T-helper 17 cell (primary cell): Measurements from ENCODE around the gene IGF1R. TPM values are rescaled to one million over a fixed set of nuclear protein-coding genes. Genes with fewer than 3 reads are reported as not detected.
A peak's percentile ranks its signal among the peaks of the same experiment; 100 is the strongest.

Experiments used
- ATAC-seq: fragments of 150-1000 bp; cut with Tn5 transposase; 2 replicates; pipeline ENCODE4 v1.10.0; 2021; ENCODE audit warnings: mild to moderate bottlenecking, moderate library complexity
- DNase-seq, 3 donors: peaks; one replicate each; pipeline versions ENCODE4 v3.0.0 to v3.0.0-alpha.2; 2020 to 2021
- H3K9me3 ChIP-seq: one replicate; pipeline ENCODE4 v1.7.0; 2013; ENCODE audit warnings: low read length, mild to moderate bottlenecking; ENCODE audit not compliant: control insufficient read depth, poor library complexity, severe bottlenecking
- H3K27ac Mint-ChIP-seq: one replicate; pipeline ENCODE4 v1.8.0; 2022; ENCODE audit warnings: mild to moderate bottlenecking, moderate library complexity, mixed read lengths
- H3K27me3 Mint-ChIP-seq: one replicate; pipeline ENCODE4 v1.8.0; 2022; ENCODE audit warnings: mixed read lengths
- H3K36me3 Mint-ChIP-seq: one replicate; pipeline ENCODE4 v1.8.0; 2022; ENCODE audit warnings: low read depth, mixed read lengths
- H3K4me1 Mint-ChIP-seq: one replicate; pipeline ENCODE4 v1.8.0; 2022; ENCODE audit warnings: mild to moderate bottlenecking, mixed read lengths
- H3K4me3 Mint-ChIP-seq: one replicate; pipeline ENCODE4 v1.8.0; 2022; ENCODE audit warnings: mild to moderate bottlenecking, moderate library complexity, mixed read lengths
- total RNA-seq, 4 donors: library from RNA in 2 of 4; stranded (reverse) in 2 of 4; gene quantifications; one replicate each; pipeline ENCODE4 v1.2.3 and lab custom pipeline; 2022 to 2026

IGF1R gene
- total RNA-seq, 2 donors from 2014 or later: 13.7 to 27.1 TPM

- Mint-ChIP-seq H3K36me3 (no peaks in the 10 kb centered on the region), H3K4me1 (peaks cover 9% of the 10 kb centered on the region), H3K27ac (no peak overlapping the region), H3K4me3 (no peak overlapping the region), H3K27me3 (peaks cover 10% of the 10 kb centered on the region)
- H3K9me3 ChIP-seq: no peaks in the 10 kb centered on the region
- DNase-seq (no peak), ATAC-seq (no peak)
These were observed 116.0 kb downstream of the IGF1R start for GRCh38 chr15:98764291-98764690.

GRCh38 chr15:98765610-98766009, 117.3 kb downstream of the IGF1R start:
- ATAC-seq (no peak), DNase-seq (no peak)
- H3K27me3 Mint-ChIP-seq: peaks cover 10% of the 10 kb centered on the region
- H3K27ac Mint-ChIP-seq: no peak overlapping the region
- H3K36me3 Mint-ChIP-seq: no peaks in the 10 kb centered on the region
- H3K4me3 Mint-ChIP-seq: no peak overlapping the region
- H3K9me3 ChIP-seq: no peaks in the 10 kb centered on the region
- peaks cover 8% of the 10 kb centered on the region for H3K4me1 Mint-ChIP-seq

DNA sequence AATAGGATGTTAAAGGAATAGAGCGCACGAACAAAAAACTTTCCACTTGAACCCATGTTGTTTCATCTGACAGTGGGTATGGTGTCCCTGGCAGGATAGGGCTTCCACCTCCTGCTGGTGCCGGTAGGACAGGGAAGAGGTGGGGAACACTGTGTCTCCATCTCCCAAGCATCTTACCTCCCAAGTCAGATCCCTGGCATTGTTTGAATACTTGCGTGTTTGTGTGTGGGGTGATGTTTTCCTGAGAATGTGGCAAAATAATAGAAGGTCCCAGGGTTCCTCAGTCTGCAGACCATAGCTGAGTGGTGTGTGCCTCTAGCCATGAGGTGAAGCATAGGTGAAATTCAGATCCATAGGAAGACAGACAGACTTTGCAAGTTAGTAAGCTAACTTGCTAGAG, 119.4 kb downstream of the IGF1R start:
- no peaks in the 10 kb centered on the region for H3K36me3 Mint-ChIP-seq
- H3K27me3 Mint-ChIP-seq: peaks cover 20% of the 10 kb centered on the region
- no peak overlapping the region for H3K27ac Mint-ChIP-seq
- H3K9me3 ChIP-seq: no peaks in the 10 kb centered on the region
- peaks cover 5% of the 10 kb centered on the region for H3K4me1 Mint-ChIP-seq
- no peak overlapping the region for H3K4me3 Mint-ChIP-seq
- no peak for DNase-seq
- no peak for ATAC-seq

- Mint-ChIP-seq H3K4me1 (peaks cover 5% of the 10 kb centered on the region), H3K27me3 (peaks cover 20% of the 10 kb centered on the region), H3K4me3 (no peak overlapping the region), H3K27ac (no peak overlapping the region), H3K36me3 (no peaks in the 10 kb centered on the region)
- H3K9me3 ChIP-seq: no peaks in the 10 kb centered on the region
- DNase-seq (no peak), ATAC-seq (no peak)
These were observed 121.5 kb downstream of the IGF1R start for GRCh38 chr15:98769867-98770266.

DNA sequence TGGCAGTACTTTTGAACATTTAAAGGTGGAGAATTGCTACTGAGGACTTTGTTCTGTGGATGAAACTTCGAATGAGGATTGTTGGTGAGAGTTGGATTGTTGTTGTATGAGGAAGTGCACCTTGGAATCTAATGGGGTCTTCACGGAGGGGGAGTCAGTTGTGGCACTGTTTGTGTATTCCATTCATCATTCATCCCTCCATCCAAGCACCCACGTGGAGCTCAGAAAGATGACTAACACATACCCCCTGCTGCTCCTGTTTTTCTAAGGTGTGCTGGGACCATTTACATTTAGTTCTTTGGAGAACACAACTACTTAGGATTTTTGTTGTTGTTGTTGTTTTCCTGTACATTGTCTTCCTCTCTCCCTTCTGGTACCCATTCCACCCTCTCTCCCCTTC, 122.6 kb downstream of the IGF1R start:
- Mint-ChIP-seq H3K36me3 (no peaks in the 10 kb centered on the region), H3K27me3 (peaks cover 16% of the 10 kb centered on the region), H3K27ac (no peak overlapping the region), H3K4me3 (peak overlapping the region; percentile 34), H3K4me1 (peaks cover 5% of the 10 kb centered on the region)
- no peaks in the 10 kb centered on the region for H3K9me3 ChIP-seq
- ATAC-seq (no peak), DNase-seq (no peak)

DNA sequence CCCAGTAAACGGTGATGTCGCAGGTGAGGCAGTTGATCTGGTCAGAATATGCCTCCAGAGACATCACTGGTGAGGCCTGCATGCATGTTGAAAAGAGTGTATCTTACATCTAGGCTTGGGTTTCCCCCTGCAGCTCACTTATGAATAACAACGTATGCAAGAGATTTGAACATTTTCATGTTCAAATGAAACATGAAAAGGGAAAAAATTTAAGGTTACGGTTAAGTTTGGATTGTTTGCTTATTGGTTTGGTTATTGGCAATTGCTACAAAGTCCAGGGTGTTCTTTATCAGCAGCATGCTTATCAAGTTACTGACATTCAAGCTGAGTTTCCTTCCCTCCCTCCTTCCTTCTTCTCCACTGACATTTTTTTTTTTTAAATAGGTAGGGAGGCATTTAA, 123.2 kb downstream of the IGF1R start:
- peaks cover 7% of the 10 kb centered on the region for H3K4me1 Mint-ChIP-seq

GRCh38 chr15:98772895-98773294, 124.6 kb downstream of the IGF1R start:
- DNase-seq (no peak), ATAC-seq (no peak)
- H3K9me3 ChIP-seq: no peaks in the 10 kb centered on the region
- H3K27me3 Mint-ChIP-seq: peaks cover 20% of the 10 kb centered on the region
- H3K4me3 Mint-ChIP-seq: no peak overlapping the region
- peaks cover 17% of the 10 kb centered on the region for H3K4me1 Mint-ChIP-seq
- H3K27ac Mint-ChIP-seq: no peak overlapping the region
- no peaks in the 10 kb centered on the region for H3K36me3 Mint-ChIP-seq

More for the DNA sequence above, 123.2 kb downstream of the IGF1R start:
- H3K4me3 Mint-ChIP-seq: peak overlapping the region; percentile 34
- peaks cover 16% of the 10 kb centered on the region for H3K27me3 Mint-ChIP-seq
- H3K36me3 Mint-ChIP-seq: no peaks in the 10 kb centered on the region
- H3K27ac Mint-ChIP-seq: no peak overlapping the region
- ATAC-seq: no peak
- no peaks in the 10 kb centered on the region for H3K9me3 ChIP-seq
- DNase-seq: no peak

GRCh38 chr15:98773616-98774015, 125.3 kb downstream of the IGF1R start:
- Mint-ChIP-seq H3K27me3 (peaks cover 20% of the 10 kb centered on the region), H3K36me3 (no peaks in the 10 kb centered on the region), H3K4me1 (peaks cover 17% of the 10 kb centered on the region), H3K27ac (no peak overlapping the region), H3K4me3 (no peak overlapping the region)
- no peak for DNase-seq
- H3K9me3 ChIP-seq: no peaks in the 10 kb centered on the region
- ATAC-seq: no peak

DNA sequence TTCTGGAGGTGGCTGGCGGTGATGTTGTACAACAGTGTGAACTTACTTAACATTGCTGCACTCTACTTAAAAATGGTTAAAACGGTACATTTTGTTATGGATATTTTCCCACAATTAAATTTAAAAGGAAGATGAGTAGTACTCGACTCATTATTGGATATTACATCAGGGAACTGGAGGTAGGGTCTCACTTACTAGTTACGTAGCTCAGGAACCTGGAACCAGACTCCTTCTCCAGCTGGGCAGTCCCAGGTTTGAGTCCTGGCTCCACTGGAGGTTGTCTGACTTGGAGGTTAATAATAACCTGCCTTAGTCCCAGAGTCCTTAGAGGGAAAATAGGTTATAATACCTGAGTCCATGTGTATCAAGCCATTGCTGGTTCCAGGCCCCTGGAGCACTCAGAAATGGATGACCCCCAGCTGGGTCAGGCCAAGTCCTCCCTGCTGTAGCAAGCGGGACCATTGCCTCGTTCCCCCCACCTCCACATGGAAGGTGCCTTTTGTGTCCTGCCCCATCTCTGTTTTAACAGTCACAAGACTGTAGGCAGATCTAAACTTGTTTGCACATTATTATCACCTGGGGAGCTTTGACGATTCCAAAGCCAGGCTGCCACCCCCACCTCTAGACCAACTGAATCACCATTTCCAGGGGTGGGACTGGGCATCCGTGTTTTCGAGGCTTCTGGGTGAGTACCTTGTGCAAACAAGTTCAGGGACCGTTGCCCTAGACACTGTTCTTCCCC, 126.6 kb downstream of the IGF1R start:
- DNase-seq: no peak
- H3K27me3 Mint-ChIP-seq: peaks cover 20% of the 10 kb centered on the region
- H3K36me3 Mint-ChIP-seq: no peaks in the 10 kb centered on the region
- H3K4me1 Mint-ChIP-seq: peaks cover 21% of the 10 kb centered on the region
- no peak for ATAC-seq
- H3K27ac Mint-ChIP-seq: no peak overlapping the region
- H3K4me3 Mint-ChIP-seq: no peak overlapping the region
- no peaks in the 10 kb centered on the region for H3K9me3 ChIP-seq

- DNase-seq: no peak
- H3K4me3 Mint-ChIP-seq: no peak overlapping the region
- no peaks in the 10 kb centered on the region for H3K9me3 ChIP-seq
- no peaks in the 10 kb centered on the region for H3K36me3 Mint-ChIP-seq
- H3K27me3 Mint-ChIP-seq: peaks cover 20% of the 10 kb centered on the region
- peaks cover 21% of the 10 kb centered on the region for H3K4me1 Mint-ChIP-seq
- no peak for ATAC-seq
- H3K27ac Mint-ChIP-seq: no peak overlapping the region
These were observed 127.3 kb downstream of the IGF1R start for GRCh38 chr15:98775498-98776230.

DNA sequence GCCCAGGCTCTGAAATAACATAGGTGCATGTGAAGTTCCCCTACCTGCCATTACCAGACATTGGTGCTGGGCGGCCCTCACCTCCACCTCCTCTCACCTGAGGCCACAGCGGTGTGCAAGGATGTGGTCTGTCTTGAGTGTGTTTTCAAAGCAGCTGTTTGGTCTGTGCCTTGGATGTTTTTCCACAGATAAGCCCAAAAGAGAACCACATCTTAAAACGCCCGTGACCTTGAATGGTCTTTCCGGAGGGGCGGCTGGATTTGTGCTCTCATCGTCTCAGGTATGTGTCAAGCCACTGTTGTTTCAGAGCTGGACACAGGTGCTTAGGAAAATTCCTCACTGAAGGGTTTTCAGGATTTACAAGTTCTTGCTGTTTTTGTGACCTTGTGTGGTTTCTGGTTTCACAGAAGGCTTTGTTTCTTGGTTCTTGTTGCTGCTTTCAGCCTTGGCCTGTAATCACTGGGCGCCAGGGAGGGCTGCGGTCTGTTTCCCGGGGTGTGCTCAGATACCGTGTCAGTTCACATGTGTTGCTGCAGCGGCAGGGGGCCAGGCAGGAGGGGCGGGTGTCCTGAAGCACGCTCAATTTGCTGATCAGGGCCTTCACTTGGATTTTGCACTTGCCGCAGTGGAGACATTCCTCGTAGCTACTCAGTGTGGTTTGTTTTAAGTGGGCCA, 128.4 kb downstream of the IGF1R start:
- no peak for DNase-seq
- peaks cover 13% of the 10 kb centered on the region for H3K27me3 Mint-ChIP-seq
- ATAC-seq: peak; percentile 68
- H3K4me1 Mint-ChIP-seq: peaks cover 17% of the 10 kb centered on the region
- peak overlapping the region; percentile 47 for H3K4me3 Mint-ChIP-seq
- peak overlapping the region; percentile 74 for H3K27ac Mint-ChIP-seq
- no peaks in the 10 kb centered on the region for H3K9me3 ChIP-seq
- H3K36me3 Mint-ChIP-seq: no peaks in the 10 kb centered on the region

DNA sequence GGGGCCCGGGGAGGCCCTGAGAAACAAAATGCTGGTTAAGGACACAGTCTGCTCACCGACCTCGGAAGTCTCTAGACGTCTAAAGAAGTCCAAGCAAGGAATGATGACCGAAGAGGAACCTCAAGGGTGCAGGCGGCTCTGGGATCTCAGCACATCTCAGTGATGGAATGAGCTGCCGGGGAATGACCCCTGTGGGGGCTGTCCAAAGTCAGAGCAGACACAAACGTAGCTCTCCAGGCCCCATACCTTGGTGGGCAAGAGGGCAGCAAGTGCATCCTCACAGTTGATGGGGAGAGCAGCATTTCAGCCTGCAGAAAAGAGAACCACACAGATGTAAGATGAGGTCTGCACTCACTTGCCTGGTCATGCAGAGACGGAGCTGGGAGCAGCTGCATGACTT, 129.1 kb downstream of the IGF1R start:
- peaks cover 10% of the 10 kb centered on the region for H3K27me3 Mint-ChIP-seq
- H3K4me3 Mint-ChIP-seq: no peak overlapping the region
- peaks cover 16% of the 10 kb centered on the region for H3K4me1 Mint-ChIP-seq
- no peak for DNase-seq
- no peaks in the 10 kb centered on the region for H3K9me3 ChIP-seq
- peak overlapping the region; percentile 74 for H3K27ac Mint-ChIP-seq
- no peaks in the 10 kb centered on the region for H3K36me3 Mint-ChIP-seq
- no peak for ATAC-seq

GRCh38 chr15:98778263-98778959, 130.1 kb downstream of the IGF1R start:
- ATAC-seq (no peak), DNase-seq (no peak)
- no peak overlapping the region for H3K4me3 Mint-ChIP-seq
- no peak overlapping the region for H3K27ac Mint-ChIP-seq
- no peaks in the 10 kb centered on the region for H3K9me3 ChIP-seq
- H3K4me1 Mint-ChIP-seq: peaks cover 16% of the 10 kb centered on the region
- H3K27me3 Mint-ChIP-seq: peaks cover 10% of the 10 kb centered on the region
- no peaks in the 10 kb centered on the region for H3K36me3 Mint-ChIP-seq
